ENCODE measurements around the gene TENM4. TPM values are rescaled to one million over a fixed set of nuclear protein-coding genes. Genes with fewer than 3 reads are reported as not detected.

Gene TENM4
- total and polyA plus RNA-seq, 10 of the 15 experiments (the other 5 are each of a cell fraction or from before 2014, with no cell fraction given) = 0.03 to 0.12 (median 0.06) TPM; not detected in 7

- no peak overlapping the region for H3K4me2 ChIP-seq (ENCODE audit: control insufficient read depth, insufficient read depth)
- TF ChIP-seq, protein P1, sequence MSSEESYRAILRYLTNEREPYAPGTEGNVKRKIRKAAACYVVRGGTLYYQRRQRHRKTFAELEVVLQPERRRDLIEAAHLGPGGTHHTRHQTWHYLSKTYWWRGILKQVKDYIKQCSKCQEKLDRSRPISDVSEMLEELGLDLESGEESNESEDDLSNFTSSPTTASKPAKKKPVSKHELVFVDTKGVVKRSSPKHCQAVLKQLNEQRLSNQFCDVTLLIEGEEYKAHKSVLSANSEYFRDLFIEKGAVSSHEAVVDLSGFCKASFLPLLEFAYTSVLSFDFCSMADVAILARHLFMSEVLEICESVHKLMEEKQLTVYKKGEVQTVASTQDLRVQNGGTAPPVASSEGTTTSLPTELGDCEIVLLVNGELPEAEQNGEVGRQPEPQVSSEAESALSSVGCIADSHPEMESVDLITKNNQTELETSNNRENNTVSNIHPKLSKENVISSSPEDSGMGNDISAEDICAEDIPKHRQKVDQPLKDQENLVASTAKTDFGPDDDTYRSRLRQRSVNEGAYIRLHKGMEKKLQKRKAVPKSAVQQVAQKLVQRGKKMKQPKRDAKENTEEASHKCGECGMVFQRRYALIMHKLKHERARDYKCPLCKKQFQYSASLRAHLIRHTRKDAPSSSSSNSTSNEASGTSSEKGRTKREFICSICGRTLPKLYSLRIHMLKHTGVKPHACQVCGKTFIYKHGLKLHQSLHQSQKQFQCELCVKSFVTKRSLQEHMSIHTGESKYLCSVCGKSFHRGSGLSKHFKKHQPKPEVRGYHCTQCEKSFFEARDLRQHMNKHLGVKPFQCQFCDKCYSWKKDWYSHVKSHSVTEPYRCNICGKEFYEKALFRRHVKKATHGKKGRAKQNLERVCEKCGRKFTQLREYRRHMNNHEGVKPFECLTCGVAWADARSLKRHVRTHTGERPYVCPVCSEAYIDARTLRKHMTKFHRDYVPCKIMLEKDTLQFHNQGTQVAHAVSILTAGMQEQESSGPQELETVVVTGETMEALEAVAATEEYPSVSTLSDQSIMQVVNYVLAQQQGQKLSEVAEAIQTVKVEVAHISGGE (CRISPR knock-in tag; IDR thresholded peaks at IDR 0.05) = no peak
- TF ChIP-seq PKNOX1 (IDR thresholded peaks at IDR 0.05) (no peak), MYB (IDR thresholded peaks at IDR 0.05; ENCODE audit: borderline replicate concordance, low read depth, low read length) (no peak), NR2C2 (IDR thresholded peaks at IDR 0.05; ENCODE audit: borderline replicate concordance, control insufficient read depth, insufficient read length, low read depth) (no peak), ZNF592 (IDR thresholded peaks at IDR 0.05) (no peak)
- H3K27ac ChIP-seq (ENCODE audit: control insufficient read depth, insufficient read depth) = no peak overlapping the region
- DNase-seq (ENCODE audit: low read depth, low spot score) (no peak), FAIRE-seq (no peak), ATAC-seq (no peak)
- intact Hi-C loops (cut with micrococcal nuclease; ENCODE audit: unreplicated experiment) = loop anchor here (1.0 kb wide), 1 partner anchor 93 kb away; no protein-coding TSS in a partner anchor
- H3K9ac ChIP-seq (ENCODE audit: control insufficient read depth, insufficient read depth, low read length) = no peak overlapping the region
- RAD21 ChIA-PET (ENCODE audit: unreplicated experiment) = interaction anchor here (0.8 to 3.6 kb wide), 15 partner anchors 9 to 754 kb away, joined by 3 to 72 read pairs (median 4); no protein-coding TSS in a partner anchor
- H3K9me3 ChIP-seq (replicated peaks; ENCODE audit: control insufficient read depth, insufficient read depth, low read length) = no peaks in the 10 kb centered on the region
- in situ Hi-C loops (cut with MboI) = no loop called here
- no peak overlapping the region for H2AFZ ChIP-seq (ENCODE audit: control insufficient read depth, low read depth, low read length)
- no peak overlapping the region for H3K4me3 ChIP-seq
- H3K27me3 ChIP-seq (replicated peaks in 1 of 2; ENCODE audit: control insufficient read depth in 2 of 2, insufficient read depth in 2 of 2, low read length in 1 of 2) = 0 out of 4 replicates have a peak, but pooled peaks cover 0 to 2% of the 10 kb centered on the region in 2 experiments
- H3K79me2 ChIP-seq (ENCODE audit: control insufficient read depth, insufficient read depth, low read length) = no peaks in the 10 kb centered on the region
- POLR2A ChIA-PET = no interaction called here
- no peaks in the 10 kb centered on the region for H3K36me3 ChIP-seq (ENCODE audit: control insufficient read depth in 2 of 2, insufficient read depth in 2 of 2, low read length in 1 of 2)
- WGBS (ENCODE audit: insufficient coverage, insufficient replicate concordance, low lambda C conversion rate, missing lambda C conversion rate) = 0% methylated on average over 2 of the region's 2 CpGs
- no TSS peak for BruUV-seq (replicated peaks)
- H4K20me1 ChIP-seq (ENCODE audit: control insufficient read depth, insufficient read depth) = no peaks in the 10 kb centered on the region
- SMC1A ChIA-PET (ENCODE audit: uncharacterized antibody, unreplicated experiment) = interaction anchor here (0.7 to 7.2 kb wide), 18 partner anchors 7 to 754 kb away, joined by 3 to 127 read pairs (median 5); no protein-coding TSS in a partner anchor
- no peaks in the 10 kb centered on the region for H3K4me1 ChIP-seq (ENCODE audit: control insufficient read depth, insufficient read depth, low read length)
- CTCF ChIA-PET = interaction anchor here (0.7 to 6.6 kb wide), 35 partner anchors 9 to 755 kb away, joined by 3 to 230 read pairs (median 5); partner anchors contain the start of gene TENM4
These were observed 40.6 kb downstream of the TENM4 start for GRCh38 chr11:79400206-79400605.
